ENCODE data around the gene NSUN7.

DNA sequence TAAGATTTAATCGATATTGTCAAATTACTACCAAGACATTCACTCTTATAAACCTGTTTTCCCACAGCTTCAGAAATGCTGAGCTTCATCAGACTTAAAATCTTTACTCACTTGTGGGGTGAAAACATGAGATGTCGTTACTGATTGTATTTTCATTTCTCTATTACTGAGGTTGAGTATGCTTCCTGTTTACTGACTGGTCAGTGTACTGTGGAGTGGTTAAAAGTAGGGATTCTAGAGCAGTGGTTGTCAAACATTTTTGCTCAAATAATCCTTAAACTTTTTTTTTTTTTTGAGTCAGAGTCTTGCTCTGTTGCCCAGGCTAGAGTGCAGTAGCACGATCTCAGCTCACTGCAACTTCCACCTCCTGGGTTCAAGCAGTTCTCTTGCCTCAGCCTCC lies 50.3 kb downstream of the NSUN7 start:
- TF ChIP-seq CTBP1 (IDR thresholded peaks at IDR 0.05; ENCODE audit: borderline replicate concordance), result no peak
- no peak for TF ChIP-seq SUZ12 (IDR thresholded peaks at IDR 0.05)
- TF ChIP-seq FOXA1 (IDR thresholded peaks at IDR 0.05), result no peak
